ENCODE data around the gene ANKRD66.
"Not testable (repeated sequence)": the region's sequence is repeated elsewhere in the genome, so short reads cannot be mapped to it uniquely, and the experiment has no call there.

Gene ANKRD66

GRCh38 chr6:46760925-46761324, 14.2 kb downstream of the ANKRD66 start:
- in situ Hi-C loops (cut with HindIII; ENCODE audit: low sequenced_read_pairs): no loop called here
- no peak overlapping the region for H3K4me3 ChIP-seq (ENCODE audit: low read depth, low read length)
- TF ChIP-seq CTCF (IDR thresholded peaks at IDR 0.05; ENCODE audit: low read depth, low read length): no peak

GRCh38 chr6:46763466-46763865, 16.7 kb downstream of the ANKRD66 start:
- H3K4me3 ChIP-seq (ENCODE audit: low read depth, low read length): no peak overlapping the region
- in situ Hi-C loops (cut with HindIII; ENCODE audit: low sequenced_read_pairs): no loop called here
- no peak for DNase-seq (ENCODE audit: low read depth, low spot score)
- TF ChIP-seq CTCF (IDR thresholded peaks at IDR 0.05; ENCODE audit: low read depth, low read length): no peak

More at GRCh38 chr6:46760925-46761324, 14.2 kb downstream of the ANKRD66 start:
- DNase-seq (ENCODE audit: low read depth, low spot score): no peak

DNA sequence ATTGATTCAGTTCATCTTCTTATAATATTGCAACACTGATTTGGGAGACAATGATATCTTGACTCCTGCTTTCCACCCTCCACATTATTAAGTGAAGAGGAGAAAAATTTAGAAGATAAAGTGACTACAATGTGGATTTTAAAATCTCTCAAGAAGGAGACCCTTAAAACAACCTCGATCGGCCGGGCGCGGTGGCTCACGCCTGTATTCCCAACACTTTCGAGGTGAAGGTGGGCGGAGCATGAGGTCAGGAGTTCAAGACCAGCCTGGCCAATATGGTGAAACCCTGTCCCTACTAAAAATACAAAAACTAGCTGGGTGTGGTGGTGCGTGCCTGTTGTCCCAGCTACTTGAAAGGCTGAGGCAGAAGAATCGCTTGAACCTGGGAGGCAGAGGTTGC, 17.5 kb downstream of the ANKRD66 start:
- in situ Hi-C loops (cut with HindIII; ENCODE audit: low sequenced_read_pairs); DNase-seq (ENCODE audit: low read depth, low spot score); H3K4me3 ChIP-seq (ENCODE audit: low read depth, low read length): not testable (repeated sequence)

DNA sequence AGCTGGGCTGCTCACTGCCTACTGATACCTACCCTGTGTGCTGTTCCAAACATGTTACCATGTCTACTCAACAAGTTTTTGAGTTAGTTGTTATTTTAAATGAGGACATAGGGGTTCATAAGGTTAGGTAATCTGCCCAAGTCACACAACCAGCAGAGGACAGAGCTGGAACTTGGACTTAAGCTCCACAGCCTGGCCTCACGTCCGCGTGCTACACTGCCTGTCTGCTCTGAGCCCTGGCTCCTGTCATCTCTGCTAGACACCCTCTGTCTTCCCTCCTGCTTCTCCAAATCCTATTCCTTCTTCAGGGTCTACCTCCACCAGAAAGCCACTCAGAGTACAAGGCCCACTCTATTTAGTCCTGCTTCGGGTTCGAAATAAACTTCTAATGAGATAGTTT, 18.2 kb downstream of the ANKRD66 start:
- H3K4me3 ChIP-seq (ENCODE audit: low read depth, low read length): no peak overlapping the region
- DNase-seq (ENCODE audit: low read depth, low spot score): no peak
- in situ Hi-C loops (cut with HindIII; ENCODE audit: low sequenced_read_pairs): no loop called here
- no peak for TF ChIP-seq CTCF (IDR thresholded peaks at IDR 0.05; ENCODE audit: low read depth, low read length)

DNA sequence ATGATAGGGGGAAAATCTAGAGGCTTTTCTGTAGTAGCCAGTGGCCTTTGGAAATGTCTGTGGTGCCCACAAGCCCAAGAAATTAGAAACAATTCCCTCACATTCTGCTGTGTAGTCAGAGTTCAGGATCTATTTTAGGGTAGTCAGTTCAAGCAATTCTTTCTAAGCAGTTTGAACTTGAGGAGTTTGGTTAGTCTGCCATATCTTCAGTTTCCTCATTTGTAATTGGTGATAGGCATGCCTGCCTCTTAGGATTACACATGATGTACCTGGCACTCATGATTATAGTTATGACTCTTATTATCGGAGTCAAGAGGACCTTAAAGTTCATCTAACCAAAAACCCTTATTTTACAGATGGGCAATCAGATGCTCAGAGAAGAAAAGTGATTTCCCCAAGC, 25.3 kb downstream of the ANKRD66 start:
- H3K4me3 ChIP-seq (ENCODE audit: low read depth, low read length): no peak overlapping the region
- in situ Hi-C loops (cut with HindIII; ENCODE audit: low sequenced_read_pairs): no loop called here
- no peak for TF ChIP-seq CTCF (IDR thresholded peaks at IDR 0.05; ENCODE audit: low read depth, low read length)
- DNase-seq (ENCODE audit: low read depth, low spot score): no peak

- in situ Hi-C loops (cut with HindIII; ENCODE audit: low sequenced_read_pairs): no loop called here
- no peak for DNase-seq (ENCODE audit: low read depth, low spot score)
- no peak for TF ChIP-seq CTCF (IDR thresholded peaks at IDR 0.05; ENCODE audit: low read depth, low read length)
- H3K4me3 ChIP-seq (ENCODE audit: low read depth, low read length): no peak overlapping the region
Observed at GRCh38 chr6:46772762-46773161, 26.0 kb downstream of the ANKRD66 start.

DNA sequence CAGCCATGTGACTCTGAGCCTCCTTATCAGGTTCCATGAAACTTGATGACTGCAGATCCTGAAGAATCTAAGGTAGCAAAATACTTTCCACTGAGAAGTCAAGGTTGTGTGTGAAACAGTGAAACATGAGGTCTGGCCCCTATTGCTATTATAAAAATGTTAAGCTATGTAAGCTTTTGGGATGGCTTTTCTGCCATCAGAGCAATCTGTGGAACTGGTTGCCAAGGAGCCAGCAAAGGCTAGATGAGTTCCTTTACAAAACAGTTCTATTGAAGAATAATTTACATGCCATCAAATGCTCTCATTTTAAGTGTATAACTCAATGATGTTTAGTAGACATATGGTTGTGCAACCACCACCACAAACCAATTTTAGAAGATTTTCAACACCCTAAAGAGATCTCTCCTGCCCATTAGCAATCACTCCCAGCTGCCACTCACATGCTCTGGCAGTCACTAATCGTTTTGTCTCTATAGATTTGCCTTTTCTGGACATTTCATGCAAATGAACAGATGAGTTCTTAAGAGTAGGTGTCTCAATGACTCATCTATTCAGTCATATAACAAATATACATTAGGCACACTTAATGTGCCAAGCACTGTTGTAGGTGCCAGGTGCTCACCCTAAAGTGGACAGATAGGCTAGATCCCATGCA, 26.6 kb downstream of the ANKRD66 start:
- in situ Hi-C loops (cut with HindIII; ENCODE audit: low sequenced_read_pairs): no loop called here
- no peak overlapping the region for H3K4me3 ChIP-seq (ENCODE audit: low read depth, low read length)
- no peak for DNase-seq (ENCODE audit: low read depth, low spot score)
- TF ChIP-seq CTCF (IDR thresholded peaks at IDR 0.05; ENCODE audit: low read depth, low read length): no peak

- DNase-seq (ENCODE audit: low read depth, low spot score); H3K4me3 ChIP-seq (ENCODE audit: low read depth, low read length); in situ Hi-C loops (cut with HindIII; ENCODE audit: low sequenced_read_pairs): not testable (repeated sequence)
Observed at GRCh38 chr6:46774736-46775135, 28.0 kb downstream of the ANKRD66 start.

Data from astrocyte of the spinal cord (primary cell).